WTC11 (cell line): ENCODE measurements around the gene ANP32B.

Experiments
- HMGXB4 ChIP-seq: sonication (generic); formaldehyde crosslinking; IDR thresholded peaks from 2 replicates; pipeline ENCODE4 v1.8.1; 2023; ENCODE audit warnings: mild to moderate bottlenecking, moderate library complexity, missing genetic modification reagents
- NFYB ChIP-seq: sonication (generic); formaldehyde crosslinking; conservative IDR thresholded peaks from 2 replicates; pipeline ENCODE4 v1.8.0; 2022; ENCODE audit warnings: low read depth, missing genetic modification reagents
- ZNF671 ChIP-seq: fragments of 250-450 bp; sonication (Bioruptor Pico); IDR thresholded peaks from 2 replicates; pipeline ENCODE4 v1.8.0; 2021; ENCODE audit warnings: mild to moderate bottlenecking
- TF ChIP-seq, protein P1 (sequence below): sonication (generic); formaldehyde crosslinking; conservative IDR thresholded peaks from 2 replicates; pipeline ENCODE4 v1.8.1; 2022; ENCODE audit warnings: mild to moderate bottlenecking, missing genetic modification reagents

GRCh38 chr9:97994703-97995102 lies 11.6 kb downstream of the ANP32B start:
- TF ChIP-seq, protein P1, sequence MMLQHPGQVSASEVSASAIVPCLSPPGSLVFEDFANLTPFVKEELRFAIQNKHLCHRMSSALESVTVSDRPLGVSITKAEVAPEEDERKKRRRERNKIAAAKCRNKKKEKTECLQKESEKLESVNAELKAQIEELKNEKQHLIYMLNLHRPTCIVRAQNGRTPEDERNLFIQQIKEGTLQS (CRISPR knock-in tag) = no peak
- TF ChIP-seq NFYB (CRISPR knock-in tag) (no peak), ZNF671 (CRISPR knock-in tag) (no peak), HMGXB4 (no peak)
